NOMO-1 (cell line): ENCODE measurements around the gene SLC39A10.

Source experiments
- DNase-seq, 2 experiments: peaks; one replicate each; lab custom pipeline; 2025; ENCODE audit not compliant: unreplicated experiment in 2 of 2; lab: John Stamatoyannopoulos, UW

Gene SLC39A10

DNA sequence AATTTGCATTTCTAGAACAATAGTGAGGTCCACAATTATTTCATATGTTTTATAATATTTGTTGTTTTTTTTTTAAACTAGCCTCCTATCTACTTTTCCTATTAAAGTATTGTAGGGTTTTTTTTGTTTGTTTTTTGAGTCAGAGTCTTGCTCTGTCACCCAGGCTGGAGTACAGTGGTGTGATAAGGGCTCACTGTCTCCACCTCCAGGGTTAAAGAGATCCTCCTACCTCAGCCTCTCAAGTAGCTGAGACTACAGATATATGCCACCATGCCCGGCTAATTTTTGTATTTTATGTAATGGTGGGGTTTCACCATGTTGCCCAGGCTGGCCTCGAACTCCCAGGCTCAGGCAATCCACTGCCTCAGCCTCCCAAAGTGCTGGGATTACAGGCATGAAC is 122.5 kb downstream of the SLC39A10 start:
- no peak for DNase-seq

DNA sequence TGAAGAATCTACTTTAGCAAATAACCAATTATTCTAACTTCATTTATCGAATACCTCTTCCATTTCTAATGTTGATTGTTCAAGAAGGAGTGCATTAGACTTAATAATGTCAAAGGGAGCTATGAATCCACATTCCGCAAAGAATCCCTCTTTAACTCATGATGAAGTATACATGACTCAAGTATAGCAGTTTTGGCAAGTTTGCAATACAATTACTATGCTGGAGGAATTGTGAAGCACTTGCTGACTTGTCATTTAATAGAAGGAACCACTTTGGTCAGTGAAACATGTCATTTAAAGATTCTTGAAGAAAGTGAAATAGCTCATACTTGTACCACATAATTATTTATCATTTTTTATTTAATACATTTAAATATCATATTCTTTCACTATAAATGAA is 125.1 kb downstream of the SLC39A10 start:
- DNase-seq: no peak
